Stimulated activated naive CD8-positive, alpha-beta T cell treated with anti-CD3 and anti-CD28 coated beads, Interleukin-15, amount 100 ng/mL, for 72 hours (primary cell): ENCODE results near the gene ZCCHC24.

Source experiments
- ATAC-seq: fragments of 150-1000 bp; cut with Tn5 transposase; 2 replicates; pipeline ENCODE4 v1.10.0; 2021; ENCODE audit warnings: mild to moderate bottlenecking, moderate library complexity
- DNase-seq, 2 donors: peaks; one replicate each; pipeline ENCODE4 v3.0.0; 2021 to 2022
- H3K27ac Mint-ChIP-seq, 2 donors: one replicate each; pipeline ENCODE4 v1.8.0; 2022; ENCODE audit warnings: mild to moderate bottlenecking in 2 of 2, mixed read lengths in 2 of 2, moderate library complexity in 2 of 2
- H3K27me3 Mint-ChIP-seq: one replicate; pipeline ENCODE4 v1.8.0; 2022; ENCODE audit warnings: mixed read lengths
- H3K4me1 Mint-ChIP-seq: one replicate; pipeline ENCODE4 v1.8.0; 2022; ENCODE audit warnings: mild to moderate bottlenecking, mixed read lengths
- H3K4me3 Mint-ChIP-seq, 2 donors: one replicate each; pipeline ENCODE4 v1.8.0; 2022; ENCODE audit warnings: mild to moderate bottlenecking in 2 of 2, mixed read lengths in 2 of 2, moderate library complexity in 1 of 2
- H3K9me3 Mint-ChIP-seq, 2 donors: one replicate each; pipeline ENCODE4 v1.8.0; 2022; ENCODE audit warnings: mixed read lengths in 2 of 2

Gene ZCCHC24

DNA sequence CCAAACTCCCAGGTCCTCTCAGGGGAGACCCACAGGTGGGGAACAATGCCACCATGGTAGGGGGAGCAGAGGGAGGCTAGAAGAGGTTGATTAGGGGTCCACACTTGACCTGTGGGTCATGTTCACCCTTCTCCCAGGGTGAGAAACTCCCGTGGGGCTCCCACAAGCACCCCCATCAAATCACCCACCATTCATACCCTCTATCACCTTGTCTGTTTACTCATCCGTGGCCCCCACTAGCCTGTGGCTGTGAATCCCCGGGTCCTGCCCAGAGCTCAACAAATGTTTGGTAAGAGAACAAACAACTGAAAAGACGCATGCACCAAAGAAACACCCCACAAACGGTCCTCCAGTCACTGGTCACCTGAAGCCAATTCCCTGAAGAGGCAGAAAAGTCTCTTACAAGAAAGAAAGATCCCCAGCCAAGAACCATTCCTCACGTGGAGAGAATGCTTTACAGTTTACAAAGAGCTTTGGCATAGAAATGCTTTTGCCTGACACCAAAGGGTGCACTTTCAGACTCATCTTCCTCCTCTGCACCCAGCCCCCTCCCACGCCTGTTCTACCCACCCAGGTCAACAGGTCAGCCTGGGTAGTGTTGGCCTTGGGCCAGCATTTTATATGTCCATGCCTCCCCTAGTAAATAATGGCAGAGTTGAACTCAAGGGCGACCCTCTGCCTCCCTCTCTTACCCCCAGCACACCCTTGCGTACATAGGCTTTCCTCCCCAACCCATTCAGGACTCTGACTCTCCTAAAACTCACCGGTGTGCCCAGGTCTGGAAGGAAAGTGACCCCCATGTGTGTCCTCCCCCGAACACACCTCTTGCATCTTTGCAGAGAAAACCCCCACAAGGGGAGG is 1.9 kb downstream of the ZCCHC24 start:
- Mint-ChIP-seq H3K27ac (peak overlapping the region; percentile 89 to 93), H3K9me3 (no peaks in the 10 kb centered on the region), H3K4me1 (peaks cover 30% of the 10 kb centered on the region), H3K4me3 (peak overlapping the region; percentile 82 to 88), H3K27me3 (peaks cover 56% of the 10 kb centered on the region)
- no peak for ATAC-seq
- no peak for DNase-seq

DNA sequence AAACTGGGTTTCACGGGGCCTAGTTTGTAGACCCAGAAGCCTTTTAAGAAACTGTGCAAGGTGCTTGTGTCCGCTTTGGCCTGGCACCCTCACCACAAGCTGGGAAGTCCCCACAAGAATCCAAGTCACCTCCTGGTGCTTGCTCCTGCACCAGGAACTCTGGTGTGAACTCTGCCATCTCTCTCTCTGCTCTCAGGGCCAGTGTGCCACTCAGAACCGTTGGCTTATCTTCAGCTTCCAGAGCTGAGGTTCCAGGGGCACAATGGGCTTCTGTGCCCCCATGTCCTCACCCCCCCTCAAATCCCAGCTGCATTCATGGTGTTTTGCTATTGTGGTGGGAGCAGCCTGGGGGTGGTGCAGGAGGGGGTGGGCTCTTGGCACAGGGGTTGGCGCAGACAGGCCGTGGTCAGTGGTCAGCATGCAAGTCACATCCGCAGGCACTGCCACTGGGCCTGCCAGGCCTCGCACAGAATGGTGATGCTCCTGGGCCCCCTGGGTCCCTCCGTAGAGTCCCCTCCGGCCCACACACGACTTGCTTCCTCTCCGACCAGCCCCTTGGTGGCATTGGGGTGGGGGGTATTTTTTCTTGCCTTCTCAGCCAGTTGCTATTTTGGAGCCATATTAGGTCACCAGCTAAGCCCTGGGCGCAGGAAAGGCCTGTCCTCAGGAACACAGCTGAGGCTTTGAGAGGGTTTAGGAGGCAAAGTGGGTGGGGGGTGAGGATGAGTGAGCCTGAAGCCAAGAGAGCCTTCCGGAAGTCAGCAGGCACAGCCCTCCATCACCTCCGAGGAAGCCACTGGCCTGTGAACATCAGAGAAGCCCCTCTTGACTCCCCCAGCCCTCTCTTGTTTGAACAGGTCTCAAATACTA is 3.0 kb downstream of the ZCCHC24 start:
- H3K4me3 Mint-ChIP-seq, result no peak overlapping the region
- ATAC-seq, result no peak
- DNase-seq, result no peak
- H3K27ac Mint-ChIP-seq, result no peak overlapping the region
- peaks cover 54% of the 10 kb centered on the region for H3K27me3 Mint-ChIP-seq
- peaks cover 30% of the 10 kb centered on the region for H3K4me1 Mint-ChIP-seq
- no peaks in the 10 kb centered on the region for H3K9me3 Mint-ChIP-seq

GRCh38 chr10:79441433-79441832 is 4.0 kb downstream of the ZCCHC24 start:
- ATAC-seq (no peak), DNase-seq (no peak)
- H3K9me3 Mint-ChIP-seq, result no peaks in the 10 kb centered on the region
- H3K4me3 Mint-ChIP-seq, result no peak overlapping the region
- H3K27ac Mint-ChIP-seq, result no peak overlapping the region
- peaks cover 27% of the 10 kb centered on the region for H3K4me1 Mint-ChIP-seq
- peaks cover 51% of the 10 kb centered on the region for H3K27me3 Mint-ChIP-seq

DNA sequence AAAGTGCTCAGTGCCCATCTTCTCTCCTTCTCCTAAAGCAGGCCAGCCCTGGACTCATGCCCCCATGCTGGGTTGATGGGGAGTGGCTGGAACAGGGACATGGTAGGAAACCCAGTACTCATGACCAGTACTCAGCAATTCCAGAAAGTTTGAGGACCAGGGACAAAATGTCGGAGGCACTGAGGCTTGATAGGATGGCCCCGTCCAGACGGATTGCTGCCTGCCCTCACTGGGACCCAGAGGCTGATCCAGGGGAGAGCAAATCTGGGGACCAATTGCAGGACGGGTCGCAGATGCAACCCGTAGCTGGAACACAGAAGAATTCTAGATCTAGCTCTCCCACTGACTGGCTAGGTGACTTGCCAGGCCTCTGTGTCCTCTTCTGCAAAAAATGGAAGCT is 5.1 kb downstream of the ZCCHC24 start:
- no peak overlapping the region for H3K4me3 Mint-ChIP-seq
- peaks cover 57% of the 10 kb centered on the region for H3K27me3 Mint-ChIP-seq
- H3K27ac Mint-ChIP-seq, result no peak overlapping the region
- ATAC-seq (no peak), DNase-seq (no peak)
- no peaks in the 10 kb centered on the region for H3K9me3 Mint-ChIP-seq
- peaks cover 30% of the 10 kb centered on the region for H3K4me1 Mint-ChIP-seq

GRCh38 chr10:79438699-79439085 is 6.7 kb downstream of the ZCCHC24 start:
- Mint-ChIP-seq H3K9me3 (no peaks in the 10 kb centered on the region), H3K4me1 (peaks cover 36% of the 10 kb centered on the region), H3K27me3 (peaks cover 50% of the 10 kb centered on the region), H3K27ac (no peak overlapping the region), H3K4me3 (no peak overlapping the region)
- ATAC-seq (no peak), DNase-seq (no peak)

DNA sequence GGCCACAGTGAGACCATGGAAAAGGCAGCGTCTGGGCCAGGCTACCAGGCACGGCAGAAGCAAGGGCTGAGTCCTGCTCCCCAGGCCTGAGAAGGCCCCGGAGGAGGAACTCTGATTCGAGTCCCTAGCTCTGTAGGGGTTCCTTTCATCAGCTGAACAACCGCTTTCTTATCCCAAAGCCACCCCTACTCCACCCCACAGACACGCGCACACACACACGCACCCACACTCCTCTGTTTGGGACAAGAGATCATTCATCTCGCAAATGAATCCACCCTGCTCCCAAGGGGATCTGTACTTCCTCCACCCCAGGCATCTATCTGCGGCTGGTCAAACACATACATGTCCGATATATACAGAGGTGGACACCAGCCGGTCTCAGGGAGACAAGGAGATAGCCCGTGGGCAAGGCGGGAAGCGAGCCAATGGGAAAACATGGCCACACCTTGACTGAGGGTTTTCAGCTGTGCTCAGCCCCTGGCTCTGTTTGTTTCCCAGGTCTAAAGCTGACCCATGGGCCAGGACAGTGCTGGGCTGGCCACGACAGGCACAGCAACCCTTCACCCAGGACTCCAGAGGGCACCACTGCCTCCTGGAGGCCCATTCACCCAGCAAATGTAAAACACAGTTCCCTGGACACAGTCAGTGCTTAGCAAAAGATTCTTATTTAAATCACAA is 7.3 kb downstream of the ZCCHC24 start:
- Mint-ChIP-seq H3K9me3 (no peaks in the 10 kb centered on the region), H3K4me1 (peaks cover 36% of the 10 kb centered on the region), H3K27me3 (peaks cover 45% of the 10 kb centered on the region), H3K4me3 (no peak overlapping the region), H3K27ac (no peak overlapping the region)
- DNase-seq, result no peak
- no peak for ATAC-seq

DNA sequence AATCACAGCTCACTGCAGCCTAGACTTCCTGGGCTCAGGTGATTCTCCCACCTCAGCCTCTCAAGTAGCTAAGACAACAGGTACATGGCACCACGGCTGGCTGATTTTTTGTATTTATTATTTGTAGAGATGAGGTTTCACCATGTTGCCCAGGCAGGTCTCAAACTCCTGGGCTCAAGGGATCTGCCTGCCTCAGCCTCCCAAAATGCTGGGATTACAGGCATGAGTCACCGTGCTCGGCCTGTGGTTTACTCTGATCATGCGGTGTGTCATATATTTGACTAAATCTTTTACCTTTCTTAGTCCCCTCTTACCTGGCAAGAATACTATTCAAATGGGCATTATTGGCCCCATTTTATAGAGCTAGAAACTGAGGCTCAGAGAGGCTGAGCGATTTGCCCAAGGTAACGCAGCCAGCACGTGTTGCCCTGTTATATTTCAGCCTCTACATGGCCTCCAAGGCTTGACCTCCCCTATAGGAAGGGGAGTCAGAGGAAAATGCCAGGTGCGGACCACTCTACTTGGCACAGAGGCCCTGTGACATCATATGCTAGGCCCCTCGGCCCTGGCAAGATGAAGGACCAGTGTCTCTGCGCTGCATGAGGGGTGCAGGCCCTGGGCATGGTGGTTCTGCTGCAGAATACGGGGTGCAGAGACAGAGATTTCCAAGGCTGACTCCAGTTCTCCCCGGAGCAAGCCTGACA is 8.2 kb downstream of the ZCCHC24 start:
- Mint-ChIP-seq H3K27me3 (peaks cover 42% of the 10 kb centered on the region), H3K27ac (no peak overlapping the region), H3K4me3 (no peak overlapping the region), H3K9me3 (no peaks in the 10 kb centered on the region), H3K4me1 (peaks cover 34% of the 10 kb centered on the region)
- ATAC-seq, result no peak
- DNase-seq, result no peak

DNA sequence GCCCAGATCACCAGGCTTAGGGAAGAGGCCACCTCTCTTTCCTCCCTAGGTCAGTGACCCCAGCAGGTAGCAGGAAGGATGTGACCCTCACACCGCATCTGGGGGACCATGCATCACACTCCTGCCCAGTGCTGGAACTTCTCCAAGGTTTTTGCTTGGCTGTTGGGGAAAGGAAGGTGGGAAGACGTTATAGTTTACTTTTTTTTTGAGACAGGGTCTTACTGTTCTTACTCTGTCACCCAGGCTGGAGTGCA is 8.6 kb downstream of the ZCCHC24 start:
- ATAC-seq (no peak), DNase-seq (no peak)
- H3K27me3 Mint-ChIP-seq, result peaks cover 42% of the 10 kb centered on the region
- peaks cover 34% of the 10 kb centered on the region for H3K4me1 Mint-ChIP-seq
- no peak overlapping the region for H3K27ac Mint-ChIP-seq
- H3K4me3 Mint-ChIP-seq, result no peak overlapping the region
- H3K9me3 Mint-ChIP-seq, result no peaks in the 10 kb centered on the region

GRCh38 chr10:79436066-79436849 is 9.2 kb downstream of the ZCCHC24 start:
- Mint-ChIP-seq H3K27ac (peak overlapping the region; percentile 47 to 59), H3K4me3 (peak overlapping the region in 1 of 2 donors; percentile 2), H3K4me1 (peaks cover 34% of the 10 kb centered on the region), H3K9me3 (no peaks in the 10 kb centered on the region), H3K27me3 (peaks cover 41% of the 10 kb centered on the region)
- ATAC-seq (no peak), DNase-seq (no peak)

- H3K4me1 Mint-ChIP-seq, result peaks cover 34% of the 10 kb centered on the region
- H3K27me3 Mint-ChIP-seq, result peaks cover 33% of the 10 kb centered on the region
- H3K27ac Mint-ChIP-seq, result peak overlapping the region; percentile 59 to 61
- peak overlapping the region; percentile 67 to 68 for H3K4me3 Mint-ChIP-seq
- no peaks in the 10 kb centered on the region for H3K9me3 Mint-ChIP-seq
- ATAC-seq (no peak), DNase-seq (no peak)
Measured at GRCh38 chr10:79435271-79436065, 10.0 kb downstream of the ZCCHC24 start.

GRCh38 chr10:79434821-79435251 is 10.6 kb downstream of the ZCCHC24 start:
- Mint-ChIP-seq H3K4me3 (peak overlapping the region; percentile 67 to 68), H3K27me3 (peaks cover 28% of the 10 kb centered on the region), H3K4me1 (peaks cover 34% of the 10 kb centered on the region), H3K9me3 (no peaks in the 10 kb centered on the region), H3K27ac (peak overlapping the region; percentile 52 to 90)
- no peak for DNase-seq
- ATAC-seq, result peak; percentile 30

DNA sequence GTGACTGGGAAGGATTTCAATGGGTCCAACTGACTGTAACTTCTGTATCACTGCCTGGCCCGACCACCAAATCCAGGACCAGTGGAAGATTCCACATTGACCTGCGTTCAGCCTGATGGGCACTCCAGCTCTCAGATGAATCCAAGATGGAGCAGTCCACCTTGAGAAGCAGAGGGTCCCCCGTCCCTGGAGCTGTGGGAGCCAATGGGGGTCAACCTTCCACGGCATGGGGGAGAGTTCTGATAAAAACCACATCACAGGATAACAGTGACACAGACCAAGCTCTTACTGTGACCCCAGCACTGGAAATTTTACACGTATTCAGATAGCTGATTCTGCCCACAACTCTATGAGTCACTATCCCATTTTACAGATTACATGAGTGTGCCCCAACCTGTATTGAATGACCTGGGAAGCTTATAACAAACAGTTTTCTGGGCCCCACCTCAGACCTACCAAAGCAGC is 11.2 kb downstream of the ZCCHC24 start:
- DNase-seq (peak; percentile 21 to 54), ATAC-seq (peak; percentile 94)
- peaks cover 26% of the 10 kb centered on the region for H3K27me3 Mint-ChIP-seq
- H3K9me3 Mint-ChIP-seq, result no peaks in the 10 kb centered on the region
- peaks cover 34% of the 10 kb centered on the region for H3K4me1 Mint-ChIP-seq
- H3K4me3 Mint-ChIP-seq, result peak overlapping the region; percentile 67 to 68
- peak overlapping the region; percentile 69 to 90 for H3K27ac Mint-ChIP-seq

DNA sequence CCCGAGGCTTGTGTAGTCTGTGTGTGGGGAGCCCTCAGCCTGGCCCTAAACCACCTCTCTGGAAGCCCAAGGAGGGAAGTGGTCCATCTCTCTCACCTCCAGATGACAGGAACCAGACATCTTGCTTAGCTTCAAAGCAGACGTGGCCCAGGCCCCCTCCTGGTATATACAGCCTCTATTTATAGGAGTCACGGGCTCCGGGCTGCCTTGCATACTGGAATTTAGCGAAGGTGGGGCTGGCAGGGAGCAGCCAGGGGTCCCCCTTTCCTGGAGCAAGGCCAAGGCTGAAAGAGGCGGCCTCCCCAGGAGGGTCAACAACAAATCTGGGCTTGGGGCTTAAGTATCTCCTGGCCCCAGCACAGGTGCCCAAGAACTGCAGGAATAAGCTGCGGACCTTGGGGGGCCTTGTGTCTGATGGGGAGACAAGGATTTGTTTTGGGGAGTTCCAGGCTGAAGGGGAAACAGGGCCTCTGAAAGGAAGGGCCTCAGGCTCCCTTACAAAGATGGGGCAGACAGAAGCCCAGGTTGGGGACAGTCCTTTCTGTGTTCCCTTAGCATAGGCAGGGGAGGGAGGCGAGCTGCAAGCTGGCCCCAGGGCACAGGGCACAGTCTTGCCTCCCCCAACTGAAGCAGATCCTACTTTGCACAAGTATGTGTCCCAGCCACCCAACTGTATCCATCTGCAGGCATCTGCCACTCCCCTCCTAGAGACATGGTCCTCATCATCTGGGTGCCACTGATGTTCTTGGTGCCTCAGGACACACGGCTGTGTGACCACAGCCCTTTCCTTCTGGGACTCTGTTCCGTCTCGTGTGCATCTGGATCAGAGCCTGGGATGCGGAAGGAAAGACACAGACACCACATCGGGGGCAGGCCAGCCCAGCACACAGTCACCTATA is 11.9 kb downstream of the ZCCHC24 start:
- peaks cover 20% of the 10 kb centered on the region for H3K27me3 Mint-ChIP-seq
- ATAC-seq (peak; percentile 11), DNase-seq (no peak)
- no peak overlapping the region for H3K27ac Mint-ChIP-seq
- peaks cover 34% of the 10 kb centered on the region for H3K4me1 Mint-ChIP-seq
- no peaks in the 10 kb centered on the region for H3K9me3 Mint-ChIP-seq
- no peak overlapping the region for H3K4me3 Mint-ChIP-seq
